ENCODE data around the gene SMDT1.

The SMDT1 gene

GRCh38 chr22:42079319-42080251 is at the start of gene SMDT1:
Gene SMDT1 (plus strand): TSS chr22:42079700. CDS start chr22:42079769, 69 bp downstream.
- DNase-seq (ENCODE audit: low spot score): peak; percentile 100

GRCh38 chr22:42033263-42034181 is 46.0 kb upstream of the SMDT1 start:
- no peak for DNase-seq (ENCODE audit: low spot score)

GRCh38 chr22:42035256-42035655 is 44.2 kb upstream of the SMDT1 start:
- DNase-seq (ENCODE audit: low spot score): no peak

GRCh38 chr22:42039271-42039670 is 40.2 kb upstream of the SMDT1 start:
- no peak for DNase-seq (ENCODE audit: low spot score)

GRCh38 chr22:42041784-42042183 is 37.7 kb upstream of the SMDT1 start:
- DNase-seq (ENCODE audit: low spot score): no peak

GRCh38 chr22:42050641-42051180 is 28.8 kb upstream of the SMDT1 start:
- no peak for DNase-seq (ENCODE audit: low spot score)

- DNase-seq (ENCODE audit: low spot score): no peak
Measured at GRCh38 chr22:42052765-42053164, 26.7 kb upstream of the SMDT1 start.

- no peak for DNase-seq (ENCODE audit: low spot score)
Measured at GRCh38 chr22:42056757-42057511, 22.6 kb upstream of the SMDT1 start.

GRCh38 chr22:42060489-42060888 is 19.0 kb upstream of the SMDT1 start:
- DNase-seq (ENCODE audit: low spot score): no peak

GRCh38 chr22:42061041-42061440 is 18.5 kb upstream of the SMDT1 start:
- DNase-seq (ENCODE audit: low spot score): no peak

- no peak for DNase-seq (ENCODE audit: low spot score)
Measured at GRCh38 chr22:42062506-42063170, 16.9 kb upstream of the SMDT1 start.

GRCh38 chr22:42064629-42065028 is 14.9 kb upstream of the SMDT1 start:
- no peak for DNase-seq (ENCODE audit: low spot score)

- no peak for DNase-seq (ENCODE audit: low spot score)
Measured at GRCh38 chr22:42065438-42066125, 13.9 kb upstream of the SMDT1 start.

GRCh38 chr22:42066126-42066761 is 13.3 kb upstream of the SMDT1 start:
- no peak for DNase-seq (ENCODE audit: low spot score)

- DNase-seq (ENCODE audit: low spot score): no peak
Measured at GRCh38 chr22:42066937-42067336, 12.6 kb upstream of the SMDT1 start.

- DNase-seq (ENCODE audit: low spot score): no peak
Measured at GRCh38 chr22:42067671-42068251, 11.7 kb upstream of the SMDT1 start.

GRCh38 chr22:42068291-42068690 is 11.2 kb upstream of the SMDT1 start:
- no peak for DNase-seq (ENCODE audit: low spot score)

- peak; percentile 21 for DNase-seq (ENCODE audit: low spot score)
Measured at GRCh38 chr22:42069801-42070516, 9.5 kb upstream of the SMDT1 start.
